H1 (cell line): Measurements from ENCODE around the gene DOP1A. TPM values are rescaled to one million over a fixed set of nuclear protein-coding genes. Genes with fewer than 3 reads are reported as not detected.

Source experiments
- CTCF ChIA-PET: fragments of 300-600 bp; sonication (Branson Sonifier 250); formaldehyde crosslinking; loops from one replicate; lab custom pipeline; 2021; ENCODE audit not compliant: partially characterized antibody; lab: Charles Lee
- POLR2A ChIA-PET: fragments of 300-600 bp; sonication (Branson Sonifier 250); formaldehyde crosslinking; loops from one replicate; lab custom pipeline; 2021; ENCODE audit warnings: inconsistent platforms; ENCODE audit not compliant: partially characterized antibody; lab: Charles Lee
- DNase-seq, 2 experiments: peaks; one replicate each; pipeline versions ENCODE4 v3.0.0 to v3.0.0-alpha.2; 2010 to 2022; ENCODE audit warnings: low spot score in 2 of 2, low read depth in 1 of 2, mixed read lengths in 1 of 2
- FAIRE-seq: peaks from 2 replicates; lab custom pipeline; 2011; peaks lifted over from hg19 to GRCh38; lab: Jason Lieb, UNC
- H2AFZ ChIP-seq: 2 replicates; pipeline ENCODE4 v1.8.1; 2012; ENCODE audit warnings: low read length, inconsistent platforms
- H2AK5ac ChIP-seq: 2 replicates; pipeline ENCODE4 v1.6.1; 2013; ENCODE audit warnings: low read depth, low read length
- H2BK120ac ChIP-seq: replicated peaks from 2 replicates; pipeline ENCODE3; 2013; ENCODE audit warnings: low read depth, low read length, inconsistent platforms
- H2BK12ac ChIP-seq: 2 replicates; pipeline ENCODE4 v1.6.1; 2013; ENCODE audit warnings: low read depth, low read length
- H2BK15ac ChIP-seq: 2 replicates; pipeline ENCODE4 v1.6.1; 2013; ENCODE audit warnings: low read length
- H2BK20ac ChIP-seq: 2 replicates; pipeline ENCODE4 v1.6.1; 2013; ENCODE audit warnings: low read length
- H2BK5ac ChIP-seq: 2 replicates; pipeline ENCODE4 v1.6.1; 2013; ENCODE audit warnings: low read depth, low read length
- H3K14ac ChIP-seq: 2 replicates; pipeline ENCODE4 v1.6.1; 2013; ENCODE audit warnings: inconsistent platforms; ENCODE audit not compliant: insufficient read length
- H3K18ac ChIP-seq: 2 replicates; pipeline ENCODE4 v1.6.1; 2013; ENCODE audit warnings: low read length; ENCODE audit errors: extremely low read depth
- H3K23ac ChIP-seq: 2 replicates; pipeline ENCODE4 v1.6.1; 2013; ENCODE audit warnings: inconsistent platforms; ENCODE audit not compliant: insufficient read length
- H3K23me2 ChIP-seq: 2 replicates; pipeline ENCODE4 v1.6.1; 2013; ENCODE audit warnings: low read depth, low read length
- H3K27ac ChIP-seq: 2 replicates; pipeline ENCODE4 v1.6.1; 2011; ENCODE audit warnings: low read depth, low read length, inconsistent platforms
- H3K27me3 ChIP-seq, 4 experiments: replicated peaks in 1 of 4; 1 replicate in 1 of 4; 2 replicates in 3 of 4; pipeline versions ENCODE4 v1.6.1 to v1.8.1; 2011 to 2013; ENCODE audit warnings: low read length in 3 of 4, mild to moderate bottlenecking in 3 of 4, inconsistent platforms in 2 of 4, mixed read lengths in 2 of 4, moderate library complexity in 1 of 4; ENCODE audit not compliant: control insufficient read depth in 3 of 4, insufficient read depth in 3 of 4; ENCODE audit errors: extremely low read depth in 1 of 4
- H3K36me3 ChIP-seq, 4 experiments: 2 replicates each; pipeline versions ENCODE4 v1.6.1 to v1.8.1; 2011 to 2013; ENCODE audit warnings: mild to moderate bottlenecking in 4 of 4, low read length in 3 of 4, moderate library complexity in 2 of 4, control low read depth in 1 of 4, inconsistent platforms in 1 of 4; ENCODE audit not compliant: insufficient read depth in 4 of 4, control insufficient read depth in 2 of 4
- H3K4ac ChIP-seq: replicated peaks from 2 replicates; pipeline ENCODE3; 2013; ENCODE audit warnings: low read length, low read depth, mixed read lengths, inconsistent platforms; ENCODE audit not compliant: insufficient read length
- H3K4me1 ChIP-seq, 4 experiments: replicated peaks in 1 of 4; 1 replicate in 1 of 4; 2 replicates in 3 of 4; pipeline versions ENCODE4 v1.6.1 to v1.8.1; 2011 to 2013; ENCODE audit warnings: low read length in 3 of 4, inconsistent platforms in 2 of 4, mixed read lengths in 1 of 4; ENCODE audit not compliant: insufficient read depth in 4 of 4, control insufficient read depth in 3 of 4
- H3K4me2 ChIP-seq, 2 experiments: 2 replicates each; pipeline versions ENCODE4 v1.6.1 to v1.8.1; 2011 to 2013; ENCODE audit warnings: low read depth in 2 of 2, low read length in 2 of 2, control low read depth in 1 of 2, inconsistent platforms in 1 of 2, mild to moderate bottlenecking in 1 of 2; ENCODE audit not compliant: insufficient read depth in 1 of 2
- H3K4me3 ChIP-seq, 4 experiments: fragments of 200-600, 300-600 bp in 1 of 4; sonication (generic), shearing (Covaris generic), sonication (Bioruptor Twin) in 1 of 4; 2 replicates each; pipeline versions ENCODE4 v1.5.1 to v1.8.1; 2011 to 2016; ENCODE audit warnings: low read length in 4 of 4, low read depth in 3 of 4, control low read depth in 2 of 4, inconsistent platforms in 2 of 4, mild to moderate bottlenecking in 2 of 4, mixed read lengths in 1 of 4, moderate library complexity in 1 of 4; ENCODE audit not compliant: insufficient read depth in 2 of 4; ENCODE audit errors: extremely low read depth in 1 of 4
- H3K56ac ChIP-seq: replicated peaks from 2 replicates; pipeline ENCODE3; 2013; ENCODE audit warnings: low read depth, mild to moderate bottlenecking, mixed read lengths, low read length, inconsistent platforms; ENCODE audit not compliant: insufficient read length
- H3K79me1 ChIP-seq: 2 replicates; pipeline ENCODE4 v1.6.1; 2013; ENCODE audit warnings: low read depth, low read length, control low read depth
- H3K79me2 ChIP-seq, 2 experiments: 2 replicates each; pipeline versions ENCODE4 v1.6.1 to v1.8.1; 2012 to 2013; ENCODE audit warnings: low read length in 2 of 2, mild to moderate bottlenecking in 2 of 2, inconsistent platforms in 1 of 2; ENCODE audit not compliant: insufficient read depth in 2 of 2, control insufficient read depth in 1 of 2
- H3K9ac ChIP-seq, 4 experiments: replicated peaks in 1 of 4; 1 replicate in 1 of 4; 2 replicates in 3 of 4; pipeline versions ENCODE4 v1.6.1 to v1.8.1; 2011 to 2013; ENCODE audit warnings: low read depth in 3 of 4, low read length in 3 of 4, control low read depth in 2 of 4, mild to moderate bottlenecking in 2 of 4, moderate library complexity in 2 of 4, inconsistent platforms in 1 of 4; ENCODE audit errors: extremely low read depth in 1 of 4
- H3K9me3 ChIP-seq, 2 experiments: 2 replicates each; pipeline versions ENCODE4 v1.6.1 to v1.8.1; 2012 to 2013; ENCODE audit warnings: mild to moderate bottlenecking in 2 of 2, moderate library complexity in 2 of 2, control low read depth in 1 of 2, inconsistent platforms in 1 of 2, low read depth in 1 of 2, low read length in 1 of 2, mixed read lengths in 1 of 2; ENCODE audit not compliant: insufficient read depth in 2 of 2
- H4K20me1 ChIP-seq, 2 experiments: replicated peaks in 1 of 2; 2 replicates each; pipeline versions ENCODE3 to v1.8.1; 2011 to 2013; ENCODE audit warnings: inconsistent platforms in 2 of 2, low read length in 2 of 2, mild to moderate bottlenecking in 1 of 2; ENCODE audit not compliant: insufficient read depth in 2 of 2, control insufficient read depth in 1 of 2
- H4K5ac ChIP-seq: 2 replicates; pipeline ENCODE4 v1.6.1; 2013; ENCODE audit warnings: low read length, low read depth, mixed read lengths, inconsistent platforms; ENCODE audit not compliant: insufficient read length
- H4K8ac ChIP-seq: 2 replicates; pipeline ENCODE4 v1.8.0; 2013; ENCODE audit warnings: mild to moderate bottlenecking, moderate library complexity, low read length, inconsistent platforms; ENCODE audit not compliant: insufficient read depth; ENCODE audit errors: extremely low read depth
- H4K91ac ChIP-seq: replicated peaks from 2 replicates; pipeline ENCODE3; 2013; ENCODE audit warnings: low read length, mixed read lengths, inconsistent platforms; ENCODE audit not compliant: insufficient read length
- ATF2 ChIP-seq: IDR thresholded peaks from 2 replicates; pipeline ENCODE4 v1.6.1; 2012; ENCODE audit warnings: low read length, inconsistent platforms
- BACH1 ChIP-seq: IDR thresholded peaks from 2 replicates; pipeline ENCODE4 v1.6.1; 2012; ENCODE audit warnings: low read length, improper control_type of control experiment
- CEBPB ChIP-seq: IDR thresholded peaks from 2 replicates; pipeline ENCODE4 v1.6.1; 2012; ENCODE audit warnings: low read depth, low read length
- CTBP2 ChIP-seq: IDR thresholded peaks from 2 replicates; pipeline ENCODE4 v1.7.0; 2011; ENCODE audit warnings: borderline replicate concordance, mild to moderate bottlenecking, moderate library complexity, mixed read lengths, low read length; ENCODE audit not compliant: insufficient read depth, insufficient read length
- EZH2 ChIP-seq: fragments of 200-600 bp; sonication (generic); IDR thresholded peaks from 2 replicates; pipeline ENCODE4 v1.7.1; 2012; ENCODE audit warnings: low read depth, mild to moderate bottlenecking, moderate library complexity, low read length, inconsistent platforms; ENCODE audit not compliant: severe bottlenecking
- GTF2F1 ChIP-seq: IDR thresholded peaks from 2 replicates; pipeline ENCODE4 v1.6.1; 2012; ENCODE audit warnings: low read depth, low read length, improper control_type of control experiment, borderline replicate concordance
- JUND ChIP-seq: IDR thresholded peaks from 2 replicates; pipeline ENCODE4 v1.6.1; 2011; ENCODE audit warnings: mild to moderate bottlenecking, improper control_type of control experiment, low read length
- NANOG ChIP-seq: IDR thresholded peaks from 2 replicates; pipeline ENCODE4 v1.6.1; 2011; ENCODE audit warnings: low read length, low read depth, mild to moderate bottlenecking, inconsistent platforms; ENCODE audit not compliant: insufficient read depth, poor library complexity, severe bottlenecking
- POLR2A ChIP-seq, 2 experiments: IDR thresholded peaks; 1 replicate in 1 of 2; 2 replicates in 1 of 2; pipeline ENCODE4 v1.6.1; 2011; ENCODE audit warnings: low read depth in 2 of 2, low read length in 2 of 2, mild to moderate bottlenecking in 2 of 2; ENCODE audit errors: control extremely low read depth in 1 of 2
- SAP30 ChIP-seq: fragments of 300-600 bp; sonication (generic); IDR thresholded peaks from 2 replicates; pipeline ENCODE4 v1.7.1; 2012; ENCODE audit warnings: low read length, moderate library complexity, mild to moderate bottlenecking, inconsistent platforms; ENCODE audit not compliant: insufficient read depth, insufficient replicate concordance
- SIRT6 ChIP-seq: IDR thresholded peaks from one replicate; pipeline ENCODE4 v1.7.1; 2012; ENCODE audit warnings: low read length, inconsistent platforms
- TAF7 ChIP-seq: optimal IDR thresholded peaks from 2 replicates; pipeline ENCODE3; 2011; ENCODE audit warnings: low read depth, mild to moderate bottlenecking, inconsistent platforms, low read length, moderate library complexity, borderline replicate concordance
- ZNF274 ChIP-seq: IDR thresholded peaks from 2 replicates; pipeline ENCODE4 v1.7.0; 2012; ENCODE audit warnings: low read length, borderline replicate concordance; ENCODE audit errors: extremely low read depth
- WGBS, 2 experiments: shearing (Covaris generic) in 1 of 2; methylation state at CpG; one replicate each; pipeline versions ENCODE4 v1.1.6 to v1.1.7; 2013 to 2015; ENCODE audit warnings: low lambda C conversion rate in 2 of 2, mixed read lengths in 2 of 2, inconsistent platforms in 1 of 2, low coverage in 1 of 2, missing lambda C conversion rate in 1 of 2; ENCODE audit not compliant: insufficient replicate concordance in 2 of 2, insufficient coverage in 1 of 2, insufficient read length in 1 of 2; ENCODE audit errors: extremely low coverage in 1 of 2, missing lambda C conversion rate in 1 of 2; 5-methylcytosine and 5-hydroxymethylcytosine counted together
- polyA plus RNA-seq, 7 experiments: library from polyadenylated mRNA; depleted of rRNA in 3 of 7; stranded (reverse) in 5 of 7; unstranded in 2 of 7; fragments of >200 nt in 5 of 7; fragments of 200-250 nt in 2 of 7; gene quantifications; 1 replicate in 5 of 7; 2 replicates in 1 of 7; 4 replicates in 1 of 7; pipeline versions ENCODE4 v1.2.1 to v1.2.3, GENCODE V29; 2011 to 2013; ENCODE audit warnings: missing spikeins in 2 of 7, mixed read lengths in 2 of 7
- total RNA-seq: library from RNA; stranded (reverse); fragmentation: NEBNext Ultra II Directional; extraction: Animal tissue kit (Norgen Biotek cat#: 25700); gene quantifications from 2 replicates; pipeline ENCODE4 v1.2.1, GENCODE V29; 2021

The DOP1A gene
- total and polyA plus RNA-seq, 2 of the 8 experiments (the other 6 are each of a cell fraction or from before 2014, with no cell fraction given) = 7.5 to 14.7 TPM

DNA sequence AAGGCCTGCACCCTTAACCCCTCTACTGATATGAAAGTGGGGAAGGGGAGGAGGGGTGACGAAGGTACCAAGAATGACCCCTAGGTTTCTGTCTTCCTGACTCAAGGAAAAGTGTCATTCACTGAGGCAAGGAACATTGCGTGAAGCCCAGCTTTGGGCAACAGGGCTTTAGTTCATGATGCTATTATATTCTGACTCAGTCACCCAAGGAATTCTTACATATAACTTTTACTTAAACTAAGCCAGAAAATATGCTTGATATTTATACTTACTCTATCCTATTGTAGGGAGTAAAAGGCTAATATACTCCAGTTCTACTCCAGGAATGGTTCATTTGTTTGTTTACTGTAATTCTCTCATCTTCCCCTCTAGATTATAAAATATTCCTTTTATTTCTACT lies 60.5 kb downstream of the DOP1A start:
- Histone ChIP-seq H3K4ac (no peak overlapping the region), H4K91ac (no peak overlapping the region), H4K20me1 (no peaks in the 10 kb centered on the region), H3K18ac (no peak overlapping the region), H2BK5ac (no peak overlapping the region), H2BK15ac (no peak overlapping the region), H2AFZ (no peak overlapping the region), H3K56ac (no peak overlapping the region), H2BK20ac (no peak overlapping the region), H3K4me2 (no peak overlapping the region), H2BK120ac (no peak overlapping the region), H3K27me3 (no peaks in the 10 kb centered on the region), H3K27ac (no peak overlapping the region), H3K9ac (no peak overlapping the region), H3K4me1 (peaks cover 0 to 7% (median 4%) of the 10 kb centered on the region in 4 experiments; a peak in 2 of 7 replicates), H3K36me3 (peaks cover 0 to 57% (median 16%) of the 10 kb centered on the region in 4 experiments; a peak in 7 of 8 replicates), H3K23me2 (no peaks in the 10 kb centered on the region), H3K9me3 (no peaks in the 10 kb centered on the region), H3K23ac (no peak overlapping the region), H2AK5ac (no peak overlapping the region), H4K8ac (no peak overlapping the region), H4K5ac (no peak overlapping the region), H3K14ac (no peak overlapping the region), H2BK12ac (no peak overlapping the region), H3K79me2 (no peaks in the 10 kb centered on the region), H3K79me1 (no peaks in the 10 kb centered on the region), H3K4me3 (no peak overlapping the region)
- POLR2A ChIA-PET = no interaction called here
- WGBS, 2 experiments = 84% methylated on average over 2 of the region's 2 CpGs; no CpG with 5 or more reads in 1 of the 2 experiments
- no peak for DNase-seq
- CTCF ChIA-PET = no interaction called here
- no peak for FAIRE-seq
- TF ChIP-seq GTF2F1 (no peak), JUND (no peak), SAP30 (no peak), POLR2A (IDR thresholded peaks at IDR 0.05; ENCODE audit: control extremely low read depth in 1 of 2, low read depth in 2 of 2, low read length in 2 of 2) (no peak), CEBPB (no peak), TAF7 (no peak), ATF2 (no peak), SIRT6 (no peak), NANOG (no peak), BACH1 (no peak), ZNF274 (no peak), CTBP2 (no peak), EZH2 (no peak)
